Measurements from ENCODE around the gene AKNAD1.
"Not testable (repeated sequence)": the region's sequence is repeated elsewhere in the genome, so short reads cannot be mapped to it uniquely, and the experiment has no call there.

AKNAD1 gene

DNA sequence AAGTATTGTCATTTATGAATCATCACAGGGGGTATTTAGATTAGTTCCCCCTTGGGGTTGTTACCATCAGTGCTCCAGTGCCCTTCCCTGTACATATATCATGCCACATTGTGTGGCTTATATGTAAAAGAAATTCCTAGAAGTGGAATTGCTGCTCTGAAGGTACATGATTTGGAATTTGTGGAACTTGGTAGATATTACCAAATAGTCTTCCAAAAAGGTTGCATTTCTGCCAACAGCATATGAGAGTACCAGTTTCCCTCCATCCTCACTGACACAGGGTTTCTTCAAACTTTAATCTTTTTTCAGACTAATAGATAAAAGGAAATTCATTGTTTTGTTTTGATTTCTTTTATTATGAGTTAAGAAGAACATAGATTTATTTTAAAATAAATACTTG is 41.3 kb downstream of the AKNAD1 start:
- Mint-ChIP-seq H3K9me3 (no peaks in the 10 kb centered on the region), H3K36me3 (ENCODE audit: insufficient read depth) (peaks cover 6% of the 10 kb centered on the region), H3K4me1 (ENCODE audit: low read depth in 2 of 2) (no peaks in the 10 kb centered on the region), H3K27ac (no peak overlapping the region), H3K27me3 (peaks cover 0 to 8% of the 10 kb centered on the region in 2 donors), H3K4me3 (no peak overlapping the region)
- DNase-seq: no peak
- no peak for ATAC-seq (replicated peaks)

DNA sequence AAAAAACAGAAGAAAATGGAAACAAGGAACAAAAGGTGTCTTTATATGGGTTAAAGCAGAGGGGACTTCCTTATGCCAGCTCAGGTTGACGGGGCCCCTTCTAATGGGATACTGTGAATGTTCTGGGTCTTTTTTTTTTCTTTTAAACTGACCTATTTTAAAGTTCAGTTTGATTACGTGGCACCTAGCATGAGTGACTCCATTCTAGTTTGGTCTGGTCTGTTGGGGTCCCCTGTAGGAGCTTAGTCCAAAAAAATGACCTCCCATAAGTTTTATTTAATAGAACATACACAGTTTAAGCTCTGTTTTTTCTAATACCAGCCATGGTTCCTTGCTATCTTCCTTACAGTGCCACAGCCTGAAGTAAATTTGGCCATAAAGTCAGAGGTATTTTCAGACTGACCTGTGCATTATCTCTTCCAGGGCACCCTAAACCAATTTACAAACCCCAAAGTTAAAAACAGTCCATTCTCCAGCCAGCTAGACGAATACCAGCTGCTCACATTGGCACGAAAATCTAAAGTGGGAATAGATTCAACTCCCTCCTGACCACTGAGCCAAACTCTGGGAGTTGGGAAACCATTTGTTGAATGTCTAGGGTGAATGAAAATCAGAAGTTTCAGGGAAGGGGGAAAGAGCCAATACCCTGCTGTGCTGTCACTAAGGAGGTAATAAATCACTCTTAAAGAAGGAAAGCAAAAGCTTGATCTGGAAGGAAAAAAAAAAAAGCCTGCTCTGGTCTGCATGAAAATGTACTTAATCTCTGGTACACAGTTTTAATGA is 42.4 kb downstream of the AKNAD1 start:
- Mint-ChIP-seq H3K36me3 (ENCODE audit: insufficient read depth) (peaks cover 8% of the 10 kb centered on the region), H3K4me1 (ENCODE audit: low read depth in 2 of 2) (no peaks in the 10 kb centered on the region), H3K9me3 (no peaks in the 10 kb centered on the region), H3K27me3 (peaks cover 0 to under 1% of the 10 kb centered on the region in 2 donors), H3K4me3 (no peak overlapping the region), H3K27ac (no peak overlapping the region)
- ATAC-seq (replicated peaks) (no peak), DNase-seq (no peak)

DNA sequence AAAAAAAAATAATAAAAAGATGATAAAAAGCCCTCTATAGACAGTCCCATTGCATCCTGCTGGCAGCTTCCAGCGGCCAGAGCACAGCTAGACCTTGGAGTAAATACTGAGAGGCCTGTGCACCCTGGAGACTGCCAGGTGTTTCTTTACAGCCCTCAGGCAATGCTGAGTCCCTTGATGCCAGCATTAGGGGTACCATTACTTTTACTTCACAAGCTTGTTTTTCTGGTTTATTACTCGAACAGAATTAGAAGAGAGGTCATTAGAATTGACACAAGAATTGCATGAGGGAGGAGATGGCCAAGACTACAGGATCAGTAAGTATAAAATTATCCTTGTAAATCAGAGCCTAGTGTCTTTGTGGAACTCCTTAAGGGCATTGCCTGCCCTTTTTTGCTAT is 43.6 kb downstream of the AKNAD1 start:
- Mint-ChIP-seq H3K4me3 (no peak overlapping the region), H3K27me3 (no peaks in the 10 kb centered on the region), H3K36me3 (ENCODE audit: insufficient read depth) (peaks cover 18% of the 10 kb centered on the region), H3K9me3 (no peaks in the 10 kb centered on the region), H3K27ac (no peak overlapping the region), H3K4me1 (ENCODE audit: low read depth in 2 of 2) (no peaks in the 10 kb centered on the region)
- ATAC-seq (replicated peaks) (no peak), DNase-seq (no peak)

- H3K27ac Mint-ChIP-seq: no peak overlapping the region
- peaks cover 35% of the 10 kb centered on the region for H3K36me3 Mint-ChIP-seq (ENCODE audit: insufficient read depth)
- H3K4me1 Mint-ChIP-seq (ENCODE audit: low read depth in 2 of 2): no peaks in the 10 kb centered on the region
- ATAC-seq (replicated peaks) (no peak), DNase-seq (no peak)
- no peaks in the 10 kb centered on the region for H3K9me3 Mint-ChIP-seq
- H3K4me3 Mint-ChIP-seq: no peak overlapping the region
- no peaks in the 10 kb centered on the region for H3K27me3 Mint-ChIP-seq
Observed at GRCh38 chr1:108811611-108812010, 45.3 kb downstream of the AKNAD1 start.

GRCh38 chr1:108808438-108808837 is 48.5 kb downstream of the AKNAD1 start:
- Mint-ChIP-seq H3K4me1 (ENCODE audit: low read depth in 2 of 2) (no peaks in the 10 kb centered on the region), H3K27me3 (no peaks in the 10 kb centered on the region), H3K9me3 (no peaks in the 10 kb centered on the region), H3K4me3 (no peak overlapping the region), H3K27ac (no peak overlapping the region), H3K36me3 (ENCODE audit: insufficient read depth) (peaks cover 61% of the 10 kb centered on the region)
- DNase-seq (no peak), ATAC-seq (replicated peaks) (no peak)

DNA sequence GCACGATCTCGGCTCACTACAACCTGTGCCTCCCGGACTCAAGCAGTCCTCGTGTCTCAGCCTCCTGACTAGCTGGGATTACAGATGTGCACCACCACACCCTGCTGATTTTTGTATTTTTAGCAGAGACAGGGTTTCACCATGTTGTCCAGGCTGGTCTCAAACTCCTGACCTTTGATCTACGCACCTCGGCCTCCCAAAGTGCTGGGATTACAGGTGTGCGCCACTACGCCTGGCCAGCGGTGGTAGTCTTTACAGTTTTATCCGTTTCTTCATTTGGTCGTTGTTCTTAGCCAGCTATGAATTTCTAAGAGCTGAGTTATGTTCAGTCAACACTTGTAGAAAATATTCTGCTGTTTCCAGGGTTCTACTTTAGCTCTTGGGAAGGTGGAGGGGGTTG is 53.3 kb downstream of the AKNAD1 start:
- ATAC-seq (replicated peaks) (no peak), DNase-seq (no peak)
- Mint-ChIP-seq H3K27ac (peak overlapping the region in 1 of 2 donors; percentile 8), H3K27me3 (no peaks in the 10 kb centered on the region), H3K4me3 (no peak overlapping the region), H3K9me3 (no peaks in the 10 kb centered on the region), H3K4me1 (ENCODE audit: low read depth in 2 of 2) (no peaks in the 10 kb centered on the region), H3K36me3 (ENCODE audit: insufficient read depth) (peaks cover 77% of the 10 kb centered on the region)

DNA sequence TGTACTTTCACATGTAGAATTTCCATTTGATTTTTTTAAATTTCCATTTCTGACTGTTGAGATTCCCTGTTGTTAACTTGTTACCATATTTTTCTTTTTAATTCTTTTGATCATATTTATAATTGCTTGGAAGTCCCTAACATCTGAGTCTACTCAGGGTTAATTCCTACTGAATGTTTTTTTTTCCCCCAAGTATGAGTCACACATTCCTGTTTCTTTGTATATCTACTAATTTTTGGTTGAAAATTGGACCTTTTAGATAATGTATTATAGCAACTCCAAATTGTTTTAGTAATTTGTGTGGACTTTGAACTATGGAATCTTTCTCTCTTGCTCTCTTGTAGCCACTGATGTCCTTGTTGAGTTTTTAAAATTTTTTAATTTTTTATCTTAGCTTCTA is 55.8 kb downstream of the AKNAD1 start:
- H3K4me1 Mint-ChIP-seq (ENCODE audit: low read depth in 2 of 2): no peaks in the 10 kb centered on the region
- no peaks in the 10 kb centered on the region for H3K9me3 Mint-ChIP-seq
- H3K4me3 Mint-ChIP-seq: no peak overlapping the region
- no peak for ATAC-seq (replicated peaks)
- H3K27ac Mint-ChIP-seq: peak overlapping the region; percentile 11 to 44
- no peak for DNase-seq
- peaks cover 79% of the 10 kb centered on the region for H3K36me3 Mint-ChIP-seq (ENCODE audit: insufficient read depth)
- no peaks in the 10 kb centered on the region for H3K27me3 Mint-ChIP-seq

GRCh38 chr1:108799001-108799400 is 57.9 kb downstream of the AKNAD1 start:
- Mint-ChIP-seq H3K9me3 (no peaks in the 10 kb centered on the region), H3K27me3 (no peaks in the 10 kb centered on the region), H3K36me3 (ENCODE audit: insufficient read depth) (peaks cover 74% of the 10 kb centered on the region), H3K27ac (no peak overlapping the region), H3K4me3 (no peak overlapping the region), H3K4me1 (ENCODE audit: low read depth in 2 of 2) (no peaks in the 10 kb centered on the region)
- no peak for DNase-seq
- no peak for ATAC-seq (replicated peaks)

DNA sequence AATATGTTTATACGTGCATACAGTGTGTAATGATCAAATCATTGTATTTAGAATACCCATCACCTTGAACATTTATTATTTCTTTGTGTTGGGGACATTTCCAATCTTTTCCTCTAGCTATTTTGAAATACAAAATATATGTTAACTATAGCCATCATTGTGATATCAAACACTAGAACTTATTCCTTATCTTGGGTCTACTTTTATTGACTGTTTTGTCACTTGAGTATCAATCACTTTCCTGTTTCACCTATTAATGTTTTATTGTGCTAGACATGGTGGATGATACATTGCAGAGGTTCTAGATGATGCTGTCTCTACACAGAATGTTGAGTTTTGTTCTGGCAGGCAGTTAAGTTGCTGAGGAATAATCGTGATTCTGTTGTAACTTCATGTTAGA is 64.5 kb downstream of the AKNAD1 start:
- Mint-ChIP-seq H3K4me1 (ENCODE audit: low read depth in 2 of 2) (peaks cover 1 to 3% of the 10 kb centered on the region in 2 donors), H3K36me3 (ENCODE audit: insufficient read depth) (peaks cover 70% of the 10 kb centered on the region), H3K9me3 (peaks cover 0 to 1% of the 10 kb centered on the region in 2 donors), H3K4me3 (no peak overlapping the region), H3K27me3 (no peaks in the 10 kb centered on the region), H3K27ac (no peak overlapping the region)
- ATAC-seq (replicated peaks) (no peak), DNase-seq (no peak)

DNA sequence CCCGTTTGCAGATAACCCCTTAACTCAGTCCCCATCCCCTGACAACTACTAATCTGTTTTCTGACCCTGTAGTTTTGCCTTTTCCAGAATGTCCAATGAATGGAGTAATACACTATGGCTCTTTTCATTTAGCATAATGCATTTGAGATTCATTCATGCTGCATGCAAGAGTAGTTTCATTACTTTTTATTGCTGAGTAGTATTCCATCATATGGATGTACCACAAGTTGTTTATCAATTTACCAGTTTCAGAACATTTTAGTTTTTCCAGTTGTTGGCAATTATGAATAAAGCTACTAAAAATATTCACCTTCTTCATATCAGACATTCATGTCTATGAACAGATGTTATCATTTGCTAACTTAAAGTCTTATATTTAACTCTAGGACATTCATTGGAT is 65.1 kb downstream of the AKNAD1 start:
- Mint-ChIP-seq H3K4me3 (no peak overlapping the region), H3K36me3 (ENCODE audit: insufficient read depth) (peaks cover 64% of the 10 kb centered on the region), H3K4me1 (ENCODE audit: low read depth in 2 of 2) (peaks cover 1 to 3% of the 10 kb centered on the region in 2 donors), H3K27ac (no peak overlapping the region), H3K9me3 (peaks cover 0 to 1% of the 10 kb centered on the region in 2 donors), H3K27me3 (no peaks in the 10 kb centered on the region)
- no peak for DNase-seq
- ATAC-seq (replicated peaks): no peak

DNA sequence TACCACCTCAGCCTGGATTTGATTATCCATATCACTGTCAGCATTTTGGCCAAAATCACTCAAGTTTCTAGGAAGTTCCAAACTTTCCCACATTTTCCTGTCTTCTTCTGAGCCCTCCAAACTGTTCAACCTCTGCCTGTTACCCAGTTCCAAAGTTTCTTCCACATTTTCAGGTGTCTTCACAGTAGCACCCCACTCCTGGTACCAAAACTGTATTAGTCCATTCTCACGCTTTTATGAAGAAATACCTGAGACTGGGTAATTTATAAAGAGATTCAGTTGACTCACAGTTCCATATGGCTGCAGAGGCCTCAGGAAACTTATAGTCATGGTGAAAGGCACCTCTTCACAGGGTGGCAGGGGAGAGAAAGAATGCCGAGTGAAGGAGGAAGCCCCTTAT is 71.0 kb downstream of the AKNAD1 start:
- Mint-ChIP-seq H3K36me3 (ENCODE audit: insufficient read depth) (peaks cover 67% of the 10 kb centered on the region), H3K4me3 (no peak overlapping the region), H3K27ac (no peak overlapping the region), H3K9me3 (peaks cover 0 to 4% of the 10 kb centered on the region in 2 donors), H3K27me3 (no peaks in the 10 kb centered on the region), H3K4me1 (ENCODE audit: low read depth in 2 of 2) (peaks cover 1 to 3% of the 10 kb centered on the region in 2 donors)
- DNase-seq (no peak), ATAC-seq (replicated peaks) (no peak)

DNA sequence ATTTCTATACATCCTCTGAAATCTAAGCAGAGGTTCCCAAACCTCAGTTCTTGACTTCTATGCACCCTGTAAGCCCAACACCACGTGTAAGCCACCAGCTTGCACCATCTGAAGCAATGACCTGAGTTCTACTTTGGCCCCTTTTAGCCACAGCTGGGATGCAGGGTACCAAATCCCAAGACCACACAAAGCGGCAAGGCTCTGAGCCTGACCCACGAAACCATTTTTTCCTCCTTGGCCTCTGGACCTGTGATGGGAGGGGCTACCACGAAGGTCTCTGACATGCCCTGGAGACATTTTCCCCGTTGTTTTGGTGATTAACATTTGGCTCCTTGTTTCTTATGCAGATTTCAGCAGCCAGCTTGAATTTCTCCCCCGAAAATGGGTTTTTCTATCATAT is 71.6 kb downstream of the AKNAD1 start:
- no peak overlapping the region for H3K4me3 Mint-ChIP-seq
- H3K27ac Mint-ChIP-seq: no peak overlapping the region
- H3K36me3 Mint-ChIP-seq (ENCODE audit: insufficient read depth): peaks cover 71% of the 10 kb centered on the region
- DNase-seq (no peak), ATAC-seq (replicated peaks) (no peak)
- H3K27me3 Mint-ChIP-seq: no peaks in the 10 kb centered on the region
- peaks cover 0 to 4% of the 10 kb centered on the region in 2 donors for H3K9me3 Mint-ChIP-seq
- peaks cover 0 to 2% of the 10 kb centered on the region in 2 donors for H3K4me1 Mint-ChIP-seq (ENCODE audit: low read depth in 2 of 2)

DNA sequence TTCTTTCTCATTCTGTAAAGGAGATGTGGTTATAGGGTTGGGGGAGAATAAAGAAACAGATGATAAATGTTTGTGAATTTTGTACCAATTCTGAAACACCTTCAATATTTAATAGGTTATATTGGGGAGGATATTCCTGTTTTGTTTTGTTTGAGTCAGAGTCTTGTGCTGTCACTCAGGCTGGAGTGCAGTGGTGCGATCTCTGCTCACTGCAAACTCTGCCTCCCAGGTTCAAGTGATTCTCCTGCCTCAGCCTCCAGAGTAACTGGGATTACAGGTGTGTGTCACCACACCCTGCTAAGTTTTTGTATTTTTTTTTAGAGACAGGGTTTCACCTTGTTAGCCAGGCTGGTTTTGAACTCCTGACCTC is 75.3 kb downstream of the AKNAD1 start:
- H3K4me3 Mint-ChIP-seq; H3K9me3 Mint-ChIP-seq; H3K27ac Mint-ChIP-seq; H3K4me1 Mint-ChIP-seq (ENCODE audit: low read depth in 2 of 2); ATAC-seq (replicated peaks); H3K27me3 Mint-ChIP-seq; DNase-seq: not testable (repeated sequence)
- H3K36me3 Mint-ChIP-seq (ENCODE audit: insufficient read depth): peaks cover 56% of the 10 kb centered on the region

GRCh38 chr1:108780937-108781574 is 75.8 kb downstream of the AKNAD1 start:
- Mint-ChIP-seq H3K4me1 (ENCODE audit: low read depth in 2 of 2) (no peaks in the 10 kb centered on the region), H3K4me3 (no peak overlapping the region), H3K36me3 (ENCODE audit: insufficient read depth) (peaks cover 57% of the 10 kb centered on the region), H3K27ac (no peak overlapping the region), H3K27me3 (no peaks in the 10 kb centered on the region), H3K9me3 (peaks cover 0 to 4% of the 10 kb centered on the region in 2 donors)
- ATAC-seq (replicated peaks) (no peak), DNase-seq (no peak)

Measured in effector memory CD8-positive, alpha-beta T cell (primary cell).